Measurements from ENCODE around the gene ICE2.

DNA sequence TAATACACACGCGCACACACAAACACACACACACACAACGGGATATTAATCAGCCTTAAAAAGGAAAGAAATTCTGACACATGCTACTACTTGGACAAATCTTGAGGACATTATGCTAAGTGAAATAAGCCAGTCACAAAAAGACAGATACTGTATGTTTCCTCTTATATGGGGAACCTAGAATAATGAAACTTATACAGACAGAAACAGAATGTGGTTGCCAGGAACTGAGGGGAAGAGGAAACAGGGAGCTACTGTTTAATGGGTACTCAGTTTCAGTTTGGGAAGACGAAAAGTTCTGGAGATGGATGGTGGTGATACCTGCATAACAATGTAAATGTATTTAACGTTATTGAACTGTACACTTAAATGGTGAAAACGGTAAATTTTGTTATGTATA lies 20.2 kb downstream of the ICE2 start:
- TF ChIP-seq, protein P1, sequence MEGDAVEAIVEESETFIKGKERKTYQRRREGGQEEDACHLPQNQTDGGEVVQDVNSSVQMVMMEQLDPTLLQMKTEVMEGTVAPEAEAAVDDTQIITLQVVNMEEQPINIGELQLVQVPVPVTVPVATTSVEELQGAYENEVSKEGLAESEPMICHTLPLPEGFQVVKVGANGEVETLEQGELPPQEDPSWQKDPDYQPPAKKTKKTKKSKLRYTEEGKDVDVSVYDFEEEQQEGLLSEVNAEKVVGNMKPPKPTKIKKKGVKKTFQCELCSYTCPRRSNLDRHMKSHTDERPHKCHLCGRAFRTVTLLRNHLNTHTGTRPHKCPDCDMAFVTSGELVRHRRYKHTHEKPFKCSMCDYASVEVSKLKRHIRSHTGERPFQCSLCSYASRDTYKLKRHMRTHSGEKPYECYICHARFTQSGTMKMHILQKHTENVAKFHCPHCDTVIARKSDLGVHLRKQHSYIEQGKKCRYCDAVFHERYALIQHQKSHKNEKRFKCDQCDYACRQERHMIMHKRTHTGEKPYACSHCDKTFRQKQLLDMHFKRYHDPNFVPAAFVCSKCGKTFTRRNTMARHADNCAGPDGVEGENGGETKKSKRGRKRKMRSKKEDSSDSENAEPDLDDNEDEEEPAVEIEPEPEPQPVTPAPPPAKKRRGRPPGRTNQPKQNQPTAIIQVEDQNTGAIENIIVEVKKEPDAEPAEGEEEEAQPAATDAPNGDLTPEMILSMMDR (IDR thresholded peaks at IDR 0.05): no peak
- no peak for TF ChIP-seq POLR2A (IDR thresholded peaks at IDR 0.05)
